PFSK-1 (cell line): Measurements from ENCODE around the gene MNDA.

Experiments
- FOXP2 ChIP-seq: optimal IDR thresholded peaks from 2 replicates; pipeline ENCODE3; 2011; ENCODE audit warnings: borderline replicate concordance, control low read depth, inconsistent platforms; ENCODE audit not compliant: insufficient read depth; ENCODE audit errors: extremely low read length, extremely low read depth
- POLR2AphosphoS5 ChIP-seq: IDR thresholded peaks from 2 replicates; pipeline ENCODE4 v1.6.1; 2012; ENCODE audit warnings: low read depth, mild to moderate bottlenecking, control low read depth, low read length, moderate library complexity
- REST ChIP-seq, 2 experiments: IDR thresholded peaks; 2 replicates each; pipeline versions ENCODE4 v1.6.1 to v1.8.0; 2011 to 2012; ENCODE audit warnings: low read depth in 2 of 2, low read length in 2 of 2, control low read depth in 1 of 2, inconsistent platforms in 1 of 2, mild to moderate bottlenecking in 1 of 2, moderate library complexity in 1 of 2; ENCODE audit not compliant: insufficient read depth in 1 of 2
- SIN3A ChIP-seq: IDR thresholded peaks from 2 replicates; pipeline ENCODE4 v1.6.1; 2012; ENCODE audit warnings: mild to moderate bottlenecking, low read length, moderate library complexity, borderline replicate concordance; ENCODE audit not compliant: insufficient read depth
- TAF1 ChIP-seq: IDR thresholded peaks from 2 replicates; pipeline ENCODE4 v1.6.1; 2012; ENCODE audit warnings: low read length, control low read depth, borderline replicate concordance; ENCODE audit not compliant: insufficient read depth

MNDA gene

DNA sequence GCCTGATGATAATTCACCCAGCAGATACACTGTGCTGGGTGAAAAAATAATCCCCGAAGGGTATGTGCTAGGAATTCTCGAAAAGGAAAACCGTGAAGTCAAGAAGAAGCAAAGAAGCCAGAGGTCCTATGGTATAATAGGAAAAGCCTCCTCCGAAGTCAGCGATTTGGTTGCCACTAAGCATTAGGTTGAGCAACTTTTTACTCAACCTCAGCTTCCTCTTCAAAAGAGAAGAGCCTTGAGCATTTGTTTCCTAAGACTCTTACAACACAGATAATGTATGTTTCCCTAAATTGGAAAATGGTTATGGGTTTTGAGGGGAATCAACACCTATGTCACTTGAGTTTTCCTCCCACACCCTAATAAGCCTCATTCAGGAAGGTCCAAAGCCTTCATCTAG lies 21.3 kb upstream of the MNDA start:
- no peak for TF ChIP-seq SIN3A
- no peak for TF ChIP-seq POLR2AphosphoS5
- TF ChIP-seq TAF1: no peak
- TF ChIP-seq REST (IDR thresholded peaks at IDR 0.05; ENCODE audit: insufficient read depth in 1 of 2, low read depth in 2 of 2, low read length in 2 of 2): no peak
- TF ChIP-seq FOXP2: no peak

DNA sequence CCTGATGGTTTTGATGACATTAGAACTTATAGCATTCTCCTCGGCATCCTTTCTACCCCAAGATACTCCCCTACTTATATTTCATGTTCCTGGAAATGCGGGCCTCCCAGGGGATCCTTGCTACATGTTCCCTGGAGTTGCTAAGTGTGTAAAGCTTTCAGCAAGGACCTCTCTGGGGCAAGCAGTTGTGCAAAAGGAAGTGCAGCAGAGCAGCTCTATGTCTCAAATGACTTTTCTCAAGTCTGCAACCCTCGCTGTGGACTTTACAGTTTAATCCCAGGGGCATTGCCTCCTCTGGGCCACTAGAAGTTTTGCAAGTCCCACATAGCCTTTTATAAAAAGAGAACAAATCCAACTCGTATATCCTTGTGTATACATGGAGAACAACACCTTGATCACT lies 20.8 kb upstream of the MNDA start:
- TF ChIP-seq TAF1 (no peak), FOXP2 (no peak), SIN3A (no peak), POLR2AphosphoS5 (no peak), REST (IDR thresholded peaks at IDR 0.05; ENCODE audit: insufficient read depth in 1 of 2, low read depth in 2 of 2, low read length in 2 of 2) (no peak)

DNA sequence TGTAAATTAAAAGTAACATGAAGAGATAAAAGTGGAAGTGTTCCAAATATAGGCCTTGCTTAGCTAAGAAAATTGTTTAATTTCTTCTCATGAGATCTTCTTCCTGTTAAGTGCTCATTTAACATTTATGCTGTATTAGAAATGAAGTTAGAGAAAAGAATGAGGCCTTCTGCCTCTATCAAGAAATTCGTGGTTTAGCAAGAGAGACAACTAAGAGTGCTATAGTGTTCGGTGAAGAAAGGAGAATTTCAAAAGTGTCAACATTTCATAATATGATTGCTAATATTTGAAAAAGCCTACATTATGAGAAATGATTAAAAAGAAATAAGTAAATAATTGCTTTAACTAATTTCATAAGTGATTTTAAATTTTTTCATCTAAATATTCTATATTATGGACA lies 18.8 kb upstream of the MNDA start:
- TF ChIP-seq FOXP2: no peak
- TF ChIP-seq TAF1: no peak
- no peak for TF ChIP-seq SIN3A
- TF ChIP-seq REST (IDR thresholded peaks at IDR 0.05; ENCODE audit: insufficient read depth in 1 of 2, low read depth in 2 of 2, low read length in 2 of 2): no peak
- no peak for TF ChIP-seq POLR2AphosphoS5

DNA sequence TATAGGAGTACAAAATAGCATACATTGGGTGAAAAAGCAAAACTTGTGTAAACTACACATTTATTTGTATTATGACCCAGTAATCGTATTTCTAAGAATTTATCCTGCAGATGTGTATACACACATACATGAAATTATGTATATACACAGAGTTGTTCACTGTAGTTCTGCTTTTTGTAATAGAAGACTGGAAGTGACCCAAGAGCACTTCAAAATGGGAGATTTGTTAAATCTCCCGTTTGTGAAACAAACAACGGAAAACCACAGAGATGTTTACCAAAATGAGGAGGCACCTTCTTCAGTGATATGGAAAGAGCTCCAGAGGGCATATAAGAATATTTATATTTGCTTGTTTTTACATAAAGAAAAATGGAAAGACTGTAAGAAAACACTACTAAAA lies 18.0 kb upstream of the MNDA start:
- no peak for TF ChIP-seq SIN3A
- no peak for TF ChIP-seq POLR2AphosphoS5
- TF ChIP-seq FOXP2: no peak
- TF ChIP-seq TAF1: no peak

DNA sequence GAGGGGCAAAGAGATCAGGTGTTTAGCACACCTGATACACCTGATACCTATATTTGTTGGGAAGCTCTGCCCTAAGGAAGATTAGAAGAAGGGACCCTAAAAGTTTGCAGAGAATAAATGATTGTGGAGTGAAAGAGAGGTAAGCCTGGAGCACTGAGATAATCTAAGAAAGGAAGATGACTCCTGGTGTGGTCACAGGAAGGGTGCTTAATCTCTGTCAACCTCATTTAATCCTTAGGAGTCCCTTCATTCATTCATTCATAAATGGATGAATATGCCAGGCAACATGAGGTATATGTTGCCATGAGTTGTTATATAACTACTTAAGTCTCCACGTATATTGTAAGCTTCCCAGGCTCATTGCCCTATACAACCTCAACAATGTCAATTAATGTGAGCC lies 16.2 kb upstream of the MNDA start:
- TF ChIP-seq TAF1: no peak
- no peak for TF ChIP-seq SIN3A
- no peak for TF ChIP-seq FOXP2
- no peak for TF ChIP-seq POLR2AphosphoS5
- no peak for TF ChIP-seq REST (IDR thresholded peaks at IDR 0.05; ENCODE audit: insufficient read depth in 1 of 2, low read depth in 2 of 2, low read length in 2 of 2)
